Measurements from ENCODE around the gene CEP85. TPM values are rescaled to one million over a fixed set of nuclear protein-coding genes. Genes with fewer than 3 reads are reported as not detected.
A peak's percentile ranks its signal among the peaks of the same experiment; 100 is the strongest.

Gene CEP85
- total and polyA plus RNA-seq, 10 of the 15 experiments (the other 5 are each of a cell fraction or from before 2014, with no cell fraction given) = 8.4 to 26.8 (median 21.5) TPM

- no peak for ATAC-seq
- CTCF ChIA-PET = interaction anchor here (0.6 to 11.6 kb wide), 5 partner anchors 12 to 103 kb away, joined by 3 to 879 read pairs (median 4); partner anchors contain the start of genes CEP85 and SH3BGRL3
- Histone ChIP-seq H3K27me3 (replicated peaks in 1 of 2; ENCODE audit: control insufficient read depth in 2 of 2, insufficient read depth in 2 of 2, low read length in 1 of 2) (no peaks in the 10 kb centered on the region), H3K79me2 (ENCODE audit: control insufficient read depth, insufficient read depth, low read length) (peaks cover 17% of the 10 kb centered on the region), H3K4me1 (ENCODE audit: control insufficient read depth, insufficient read depth, low read length) (peaks cover 44% of the 10 kb centered on the region), H2AFZ (ENCODE audit: control insufficient read depth, low read depth, low read length) (peak overlapping the region; percentile 65), H3K4me2 (ENCODE audit: control insufficient read depth, insufficient read depth) (peak overlapping the region; percentile 96), H4K20me1 (ENCODE audit: control insufficient read depth, insufficient read depth) (no peaks in the 10 kb centered on the region), H3K9me3 (replicated peaks; ENCODE audit: control insufficient read depth, insufficient read depth, low read length) (no peaks in the 10 kb centered on the region), H3K4me3 (no peak overlapping the region), H3K9ac (ENCODE audit: control insufficient read depth, insufficient read depth, low read length) (no peak overlapping the region; the same call in 1 of the 2 replicates), H3K36me3 (ENCODE audit: control insufficient read depth in 2 of 2, insufficient read depth in 2 of 2, low read length in 1 of 2) (no peaks in the 10 kb centered on the region), H3K27ac (ENCODE audit: control insufficient read depth, insufficient read depth) (peak overlapping the region; percentile 59)
- no TSS peak for BruUV-seq (replicated peaks)
- RAD21 ChIA-PET (ENCODE audit: unreplicated experiment) = interaction anchor here (0.9 to 10.4 kb wide), 7 partner anchors 8 to 103 kb away, joined by 3 to 477 read pairs (median 3); partner anchors contain the start of gene SH3BGRL3
- WGBS (ENCODE audit: insufficient coverage, insufficient replicate concordance, low lambda C conversion rate, missing lambda C conversion rate) = 21% methylated on average over 5 of the region's 5 CpGs
- POLR2A ChIA-PET = interaction anchor here (0.5 to 10.6 kb wide), 5 partner anchors 7 to 505 kb away, joined by 3 to 253 read pairs (median 3); partner anchors contain the start of genes DHDDS and UBXN11
- SMC1A ChIA-PET (ENCODE audit: uncharacterized antibody, unreplicated experiment) = interaction anchor here (1.0 to 14.9 kb wide), 6 partner anchors 7 to 63 kb away, joined by 3 to 474 read pairs (median 3); partner anchors contain the start of genes SH3BGRL3 and UBXN11
- intact Hi-C loops (cut with micrococcal nuclease; ENCODE audit: unreplicated experiment) = no loop called here
- FAIRE-seq = no peak
- in situ Hi-C loops (cut with MboI) = no loop called here
- DNase-seq (ENCODE audit: low read depth, low spot score) = no peak
- TF ChIP-seq, protein P1, sequence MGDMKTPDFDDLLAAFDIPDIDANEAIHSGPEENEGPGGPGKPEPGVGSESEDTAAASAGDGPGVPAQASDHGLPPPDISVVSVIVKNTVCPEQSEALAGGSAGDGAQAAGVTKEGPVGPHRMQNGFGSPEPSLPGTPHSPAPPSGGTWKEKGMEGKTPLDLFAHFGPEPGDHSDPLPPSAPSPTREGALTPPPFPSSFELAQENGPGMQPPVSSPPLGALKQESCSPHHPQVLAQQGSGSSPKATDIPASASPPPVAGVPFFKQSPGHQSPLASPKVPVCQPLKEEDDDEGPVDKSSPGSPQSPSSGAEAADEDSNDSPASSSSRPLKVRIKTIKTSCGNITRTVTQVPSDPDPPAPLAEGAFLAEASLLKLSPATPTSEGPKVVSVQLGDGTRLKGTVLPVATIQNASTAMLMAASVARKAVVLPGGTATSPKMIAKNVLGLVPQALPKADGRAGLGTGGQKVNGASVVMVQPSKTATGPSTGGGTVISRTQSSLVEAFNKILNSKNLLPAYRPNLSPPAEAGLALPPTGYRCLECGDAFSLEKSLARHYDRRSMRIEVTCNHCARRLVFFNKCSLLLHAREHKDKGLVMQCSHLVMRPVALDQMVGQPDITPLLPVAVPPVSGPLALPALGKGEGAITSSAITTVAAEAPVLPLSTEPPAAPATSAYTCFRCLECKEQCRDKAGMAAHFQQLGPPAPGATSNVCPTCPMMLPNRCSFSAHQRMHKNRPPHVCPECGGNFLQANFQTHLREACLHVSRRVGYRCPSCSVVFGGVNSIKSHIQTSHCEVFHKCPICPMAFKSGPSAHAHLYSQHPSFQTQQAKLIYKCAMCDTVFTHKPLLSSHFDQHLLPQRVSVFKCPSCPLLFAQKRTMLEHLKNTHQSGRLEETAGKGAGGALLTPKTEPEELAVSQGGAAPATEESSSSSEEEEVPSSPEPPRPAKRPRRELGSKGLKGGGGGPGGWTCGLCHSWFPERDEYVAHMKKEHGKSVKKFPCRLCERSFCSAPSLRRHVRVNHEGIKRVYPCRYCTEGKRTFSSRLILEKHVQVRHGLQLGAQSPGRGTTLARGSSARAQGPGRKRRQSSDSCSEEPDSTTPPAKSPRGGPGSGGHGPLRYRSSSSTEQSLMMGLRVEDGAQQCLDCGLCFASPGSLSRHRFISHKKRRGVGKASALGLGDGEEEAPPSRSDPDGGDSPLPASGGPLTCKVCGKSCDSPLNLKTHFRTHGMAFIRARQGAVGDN (IDR thresholded peaks at IDR 0.05) = no peak
- TF ChIP-seq ZNF384 (IDR thresholded peaks at IDR 0.05; ENCODE audit: borderline replicate concordance, low read depth, low read length) (no peak), CREM (IDR thresholded peaks at IDR 0.05; ENCODE audit: low read depth) (no peak), IRF3 (IDR thresholded peaks at IDR 0.05) (no peak), MTA2 (IDR thresholded peaks at IDR 0.05; ENCODE audit: low read depth) (no peak), FOXK2 (IDR thresholded peaks at IDR 0.05) (no peak), RELA (IDR thresholded peaks at IDR 0.05; ENCODE audit: borderline replicate concordance, partially characterized antibody) (no peak), PBX3 (IDR thresholded peaks at IDR 0.05; ENCODE audit: insufficient replicate concordance, low read depth, low read length) (no peak), EGR1 (IDR thresholded peaks at IDR 0.05; ENCODE audit: borderline replicate concordance in 1 of 2, low read depth in 2 of 2, low read length in 2 of 2) (no peak), CEBPZ (IDR thresholded peaks at IDR 0.05; ENCODE audit: low read depth, low read length) (no peak), POLR2AphosphoS2 (IDR thresholded peaks at IDR 0.05; ENCODE audit: low read depth, low read length) (no peak), TCF12 (IDR thresholded peaks at IDR 0.05; ENCODE audit: low read depth, low read length) (no peak), RFX5 (IDR thresholded peaks at IDR 0.05; ENCODE audit: low read depth, low read length) (no peak), SRF (IDR thresholded peaks at IDR 0.05; ENCODE audit: low read depth in 2 of 2, low read length in 2 of 2) (no peak)
Observed at GRCh38 chr1:26314501-26314900, 80.5 kb downstream of the CEP85 start.
